ENCODE data around the gene PPP1R17. TPM values are rescaled to one million over a fixed set of nuclear protein-coding genes. Genes with fewer than 3 reads are reported as not detected.

The PPP1R17 gene
- total RNA-seq (not detected), polyA plus RNA-seq (not detected)
- long read RNA-seq, donor 1, result 0 reads
- long read RNA-seq, donor 2, result 0 reads
- long read RNA-seq, donor 3, result 0 reads
- long read RNA-seq, donor 4, result 0 reads
- long read RNA-seq, donor 5, result 0 reads
- long read RNA-seq, donor 6, result 0 reads
- long read RNA-seq, donor 7, result 0 reads
- long read RNA-seq, donor 8, result 0 reads
- long read RNA-seq, donor 9, result 0 reads
- long read RNA-seq, donor 10, result 0 reads

GRCh38 chr7:31687024-31687748 lies at the start of gene PPP1R17:
PPP1R17 (plus strand) TSS chr7:31687215; CDS start chr7:31692442, 5,227 bp downstream.
- no peaks in the 10 kb centered on the region for H3K36me3 ChIP-seq
- TF ChIP-seq POLR2A (IDR thresholded peaks at IDR 0.05) (no peak), POLR2AphosphoS5 (IDR thresholded peaks at IDR 0.05) (no peak), EP300 (IDR thresholded peaks at IDR 0.05) (no peak), CTCF (IDR thresholded peaks at IDR 0.05) (no peak)
- H3K9me3 ChIP-seq, result no peaks in the 10 kb centered on the region
- H3K4me1 ChIP-seq, result no peaks in the 10 kb centered on the region
- no peak within 1 kb of the TSS for H3K27ac ChIP-seq
- DNase-seq, result peak in 1 of 2 donors; percentile 70
- intact Hi-C loops (cut with DNase I; ENCODE audit: low total_unique reads), result no loop called here
- peaks cover 0 to 4% (median 0%) of the 10 kb centered on the region in 3 donors for H3K27me3 ChIP-seq
- no peak within 1 kb of the TSS for H3K4me3 ChIP-seq
- 32 to 46% (median 39%) methylated on average over 14 of the region's 14 CpGs for WGBS, 5 donors

DNA sequence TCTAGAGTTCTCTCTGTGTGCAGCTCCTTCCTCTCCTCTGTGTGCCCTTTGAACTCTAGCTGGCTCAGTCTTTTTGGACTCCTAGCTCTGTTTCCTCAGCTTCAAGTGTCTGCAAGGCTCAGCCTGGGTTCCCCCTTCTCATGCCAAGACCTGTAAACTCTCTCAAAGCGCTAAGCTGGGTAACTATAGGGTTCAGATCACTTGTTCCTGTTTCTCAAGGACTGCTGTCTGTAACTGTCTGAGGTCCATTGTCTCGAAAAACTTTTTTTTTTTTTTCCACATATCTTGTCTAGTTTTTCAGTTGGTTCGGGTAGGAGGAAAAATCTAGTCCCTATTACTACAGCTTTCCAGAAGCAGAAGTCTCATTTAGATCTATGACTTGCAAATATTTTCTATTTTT lies 46.6 kb upstream of the PPP1R17 start:
- WGBS, 5 donors, result 69 to 84% (median 81%) methylated on average over 3 of the region's 3 CpGs

GRCh38 chr7:31642681-31643115 lies 44.3 kb upstream of the PPP1R17 start:
- Histone ChIP-seq H3K9me3 (no peaks in the 10 kb centered on the region), H3K27ac (no peak overlapping the region)
- TF ChIP-seq EP300 (IDR thresholded peaks at IDR 0.05), result no peak
- TF ChIP-seq POLR2A (IDR thresholded peaks at IDR 0.05), result no peak
- TF ChIP-seq CTCF (IDR thresholded peaks at IDR 0.05), result no peak
- TF ChIP-seq POLR2AphosphoS5 (IDR thresholded peaks at IDR 0.05), result no peak

More for the DNA sequence above, 46.6 kb upstream of the PPP1R17 start:
- Histone ChIP-seq H3K27ac (no peak overlapping the region), H3K36me3 (no peaks in the 10 kb centered on the region), H3K4me3 (no peak overlapping the region), H3K9me3 (no peaks in the 10 kb centered on the region), H3K27me3 (no peaks in the 10 kb centered on the region), H3K4me1 (no peaks in the 10 kb centered on the region)
- TF ChIP-seq CTCF (IDR thresholded peaks at IDR 0.05) (no peak), POLR2AphosphoS5 (IDR thresholded peaks at IDR 0.05) (no peak)
- intact Hi-C loops (cut with DNase I; ENCODE audit: low total_unique reads), result no loop called here
- no peak for DNase-seq

GRCh38 chr7:31646942-31647341 lies 40.1 kb upstream of the PPP1R17 start:
- intact Hi-C loops (cut with DNase I; ENCODE audit: low total_unique reads), result no loop called here
- no peak for TF ChIP-seq POLR2AphosphoS5 (IDR thresholded peaks at IDR 0.05)
- no peak for TF ChIP-seq EP300 (IDR thresholded peaks at IDR 0.05)
- TF ChIP-seq CTCF (IDR thresholded peaks at IDR 0.05), result no peak
- TF ChIP-seq POLR2A (IDR thresholded peaks at IDR 0.05), result no peak
- H3K27me3 ChIP-seq, result no peaks in the 10 kb centered on the region
- no peak overlapping the region for H3K27ac ChIP-seq
- no peak for DNase-seq
- 89 to 95% (median 92%) methylated on average over 4 of the region's 4 CpGs for WGBS, 5 donors
- no peaks in the 10 kb centered on the region for H3K36me3 ChIP-seq
- no peaks in the 10 kb centered on the region for H3K4me1 ChIP-seq
- no peaks in the 10 kb centered on the region for H3K9me3 ChIP-seq
- no peak overlapping the region for H3K4me3 ChIP-seq

More at GRCh38 chr7:31642681-31643115, 44.3 kb upstream of the PPP1R17 start:
- Histone ChIP-seq H3K4me3 (no peak overlapping the region), H3K27me3 (no peaks in the 10 kb centered on the region), H3K36me3 (no peaks in the 10 kb centered on the region), H3K4me1 (no peaks in the 10 kb centered on the region)
- intact Hi-C loops (cut with DNase I; ENCODE audit: low total_unique reads), result no loop called here
- WGBS, 5 donors, result 54 to 75% (median 62%) methylated on average over 5 of the region's 5 CpGs
- no peak for DNase-seq

Measured in stomach (tissue), 19 donors.